ENCODE measurements around the gene NMT1. TPM values are rescaled to one million over a fixed set of nuclear protein-coding genes. Genes with fewer than 3 reads are reported as not detected.
A peak's percentile ranks its signal among the peaks of the same experiment; 100 is the strongest.

NMT1 gene
- total RNA-seq, 1 donor from 2014 or later: 118 TPM

DNA sequence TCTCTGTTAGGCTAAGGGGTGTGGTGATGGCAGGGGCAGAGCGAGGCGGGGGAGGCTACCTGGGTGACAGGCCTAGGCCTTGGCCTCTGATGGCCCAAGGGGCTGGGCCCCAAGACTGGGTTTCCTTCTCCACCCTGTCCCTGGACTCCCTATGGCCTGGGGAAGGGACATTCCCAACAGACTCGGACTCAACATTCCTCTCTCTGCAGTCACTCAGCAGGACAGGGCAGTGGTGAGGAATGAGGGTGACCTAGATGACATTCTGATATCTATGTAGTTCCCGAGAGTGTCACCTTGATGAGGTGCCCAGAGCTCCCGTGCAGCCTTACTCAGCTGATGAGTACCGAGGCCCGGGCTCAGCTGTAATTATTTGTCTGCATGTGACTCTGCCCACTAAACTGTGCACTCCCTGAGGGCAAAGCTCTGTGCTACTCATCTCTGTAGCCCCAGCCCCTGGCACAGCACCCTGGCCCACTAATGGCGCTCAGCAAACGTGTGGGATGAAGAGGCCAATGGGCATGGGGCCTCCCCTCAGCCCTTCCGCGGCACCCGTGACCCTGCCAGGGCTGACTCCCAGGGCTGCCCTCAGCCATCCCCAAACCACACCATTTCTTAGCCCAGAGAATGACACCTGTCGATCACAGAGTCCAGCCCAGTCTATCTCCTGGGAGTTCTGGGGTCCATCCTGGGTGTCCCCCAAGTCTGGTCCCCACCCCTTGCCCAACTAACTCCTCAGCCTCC lies 69.0 kb downstream of the NMT1 start:
- TF ChIP-seq, protein P1, sequence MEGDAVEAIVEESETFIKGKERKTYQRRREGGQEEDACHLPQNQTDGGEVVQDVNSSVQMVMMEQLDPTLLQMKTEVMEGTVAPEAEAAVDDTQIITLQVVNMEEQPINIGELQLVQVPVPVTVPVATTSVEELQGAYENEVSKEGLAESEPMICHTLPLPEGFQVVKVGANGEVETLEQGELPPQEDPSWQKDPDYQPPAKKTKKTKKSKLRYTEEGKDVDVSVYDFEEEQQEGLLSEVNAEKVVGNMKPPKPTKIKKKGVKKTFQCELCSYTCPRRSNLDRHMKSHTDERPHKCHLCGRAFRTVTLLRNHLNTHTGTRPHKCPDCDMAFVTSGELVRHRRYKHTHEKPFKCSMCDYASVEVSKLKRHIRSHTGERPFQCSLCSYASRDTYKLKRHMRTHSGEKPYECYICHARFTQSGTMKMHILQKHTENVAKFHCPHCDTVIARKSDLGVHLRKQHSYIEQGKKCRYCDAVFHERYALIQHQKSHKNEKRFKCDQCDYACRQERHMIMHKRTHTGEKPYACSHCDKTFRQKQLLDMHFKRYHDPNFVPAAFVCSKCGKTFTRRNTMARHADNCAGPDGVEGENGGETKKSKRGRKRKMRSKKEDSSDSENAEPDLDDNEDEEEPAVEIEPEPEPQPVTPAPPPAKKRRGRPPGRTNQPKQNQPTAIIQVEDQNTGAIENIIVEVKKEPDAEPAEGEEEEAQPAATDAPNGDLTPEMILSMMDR (conservative IDR thresholded peaks at IDR 0.05): no peak
- Mint-ChIP-seq H3K4me1 (peaks cover 8% of the 10 kb centered on the region), H3K27ac (ENCODE audit: unreplicated experiment) (no peak overlapping the region), H3K4me3 (peak overlapping the region; percentile 84), H3K36me3 (ENCODE audit: low read depth) (no peaks in the 10 kb centered on the region), H3K9me3 (no peaks in the 10 kb centered on the region), H3K27me3 (ENCODE audit: low read depth) (peaks cover under 1% of the 10 kb centered on the region)
- no peak for DNase-seq (ENCODE audit: low read depth, low spot score)

DNA sequence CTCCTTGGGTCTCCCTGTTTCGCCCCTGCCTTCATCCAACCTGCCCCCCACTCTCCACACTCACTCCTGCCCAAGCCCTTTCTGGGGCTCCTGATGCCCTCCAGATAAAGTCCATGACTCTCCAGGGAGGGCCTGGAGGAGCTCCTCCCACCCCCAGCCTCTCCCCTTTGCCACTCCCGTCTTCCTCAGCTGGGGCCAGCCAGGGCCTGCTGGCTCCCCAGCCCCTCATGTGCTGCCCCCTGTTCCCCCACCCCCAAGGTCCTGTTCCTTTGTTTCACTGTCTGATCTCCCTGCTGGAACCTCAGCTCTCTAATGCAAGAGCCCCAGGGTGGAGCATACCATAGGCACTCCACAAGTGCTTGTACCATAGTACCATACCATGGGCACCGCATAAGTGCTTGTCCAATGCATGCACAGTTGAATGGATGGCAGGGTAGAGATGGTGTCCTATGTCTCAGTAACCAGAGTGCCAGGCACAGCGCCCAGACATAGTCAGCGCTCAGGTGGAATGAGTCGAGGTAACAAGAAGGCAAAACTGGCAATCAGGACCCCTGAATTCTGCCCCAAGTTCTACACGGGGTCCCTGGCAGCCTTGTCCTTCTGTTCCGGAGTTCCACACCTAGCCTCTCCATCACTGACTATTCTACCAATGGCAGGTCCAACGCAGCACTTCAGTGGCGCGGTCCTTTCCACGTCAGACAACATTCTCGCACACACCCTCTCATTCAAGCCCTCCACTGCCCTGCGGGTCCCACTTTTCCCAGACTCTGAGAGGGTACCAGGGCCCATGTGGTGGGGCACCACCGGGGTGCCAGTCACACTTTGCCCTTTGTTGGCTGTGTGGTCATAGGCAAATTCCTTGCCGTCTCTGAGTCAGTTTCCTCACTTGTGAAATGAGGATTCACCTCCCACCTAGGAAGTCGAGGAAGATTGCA lies 69.8 kb downstream of the NMT1 start:
- Mint-ChIP-seq H3K27me3 (ENCODE audit: low read depth) (peaks cover 4% of the 10 kb centered on the region), H3K27ac (ENCODE audit: unreplicated experiment) (peak overlapping the region; percentile 35), H3K4me3 (peak overlapping the region; percentile 84), H3K9me3 (no peaks in the 10 kb centered on the region), H3K36me3 (ENCODE audit: low read depth) (no peaks in the 10 kb centered on the region), H3K4me1 (peaks cover 16% of the 10 kb centered on the region)
- TF ChIP-seq, protein P1 (conservative IDR thresholded peaks at IDR 0.05): no peak
- no peak for DNase-seq (ENCODE audit: low read depth, low spot score)

DNA sequence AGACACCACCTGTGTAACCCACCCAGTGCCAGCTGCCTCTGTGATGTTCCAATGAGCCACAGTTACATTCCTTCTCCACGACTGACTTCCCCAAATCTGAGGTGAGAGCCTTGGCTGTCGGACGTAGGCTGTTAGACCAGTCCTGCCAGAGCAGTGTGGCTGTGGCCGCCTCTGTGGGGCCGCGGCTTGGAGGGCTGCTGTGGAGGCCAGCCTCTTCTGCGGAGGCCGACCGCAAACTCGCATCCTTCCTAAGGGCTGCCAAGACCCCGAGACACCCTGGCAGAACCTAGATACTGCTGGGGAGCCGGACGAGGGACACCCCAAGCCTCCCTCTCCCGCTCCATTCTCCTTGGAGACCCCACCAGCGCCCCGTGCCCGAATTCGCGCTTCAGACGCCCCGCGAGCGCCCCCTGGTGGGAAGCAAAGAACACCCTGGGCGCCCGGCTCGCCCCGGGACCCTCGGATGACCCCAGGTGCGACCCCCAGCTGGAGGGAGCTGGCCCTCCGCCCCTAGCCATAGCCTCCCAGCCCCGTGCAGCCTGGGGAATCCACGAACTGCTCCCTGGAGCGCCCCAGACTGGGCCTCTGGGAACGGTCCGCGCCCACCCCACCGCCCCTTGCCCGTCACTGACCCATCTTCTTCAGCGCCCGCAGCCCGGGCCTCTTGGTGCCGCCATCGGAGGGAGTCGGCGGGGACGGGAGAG lies 70.7 kb downstream of the NMT1 start:
- peaks cover 17% of the 10 kb centered on the region for H3K4me1 Mint-ChIP-seq
- H3K4me3 Mint-ChIP-seq: peak overlapping the region; percentile 84

DNA sequence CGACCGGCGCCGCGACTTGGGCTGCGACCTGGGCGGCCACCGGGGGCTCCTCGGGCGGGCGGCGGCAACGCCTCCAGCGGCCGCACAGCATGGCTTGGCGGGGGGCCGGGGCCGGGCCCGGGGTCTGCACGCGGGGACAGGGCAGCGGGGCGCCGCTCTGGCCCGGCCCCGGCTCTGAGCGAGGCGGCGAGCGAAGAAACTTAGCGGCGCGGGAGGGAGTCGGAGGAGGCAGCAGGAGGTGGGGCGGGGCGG lies 71.1 kb downstream of the NMT1 start, which contains the start of gene PLCD3:
PLCD3 (minus strand) TSS at position 196 of the 252 bp plus-strand sequence; CDS start at position 91, 105 bp downstream.
- H3K27ac Mint-ChIP-seq (ENCODE audit: unreplicated experiment): peak within 1 kb of the TSS; percentile 86
- DNase-seq (ENCODE audit: low read depth, low spot score): no peak
- H3K27me3 Mint-ChIP-seq (ENCODE audit: low read depth): peaks cover 4% of the 10 kb centered on the region
- H3K9me3 Mint-ChIP-seq: no peaks in the 10 kb centered on the region
- peaks cover 17% of the 10 kb centered on the region for H3K4me1 Mint-ChIP-seq
- H3K36me3 Mint-ChIP-seq (ENCODE audit: low read depth): no peaks in the 10 kb centered on the region
- H3K4me3 Mint-ChIP-seq: peak within 1 kb of the TSS; percentile 91
- TF ChIP-seq, protein P1 (conservative IDR thresholded peaks at IDR 0.05): no peak

More for the DNA sequence above, 70.7 kb downstream of the NMT1 start:
- TF ChIP-seq, protein P1 (conservative IDR thresholded peaks at IDR 0.05): peak; percentile 98
- peak; percentile 84 for DNase-seq (ENCODE audit: low read depth, low spot score)
- Mint-ChIP-seq H3K36me3 (ENCODE audit: low read depth) (no peaks in the 10 kb centered on the region), H3K27ac (ENCODE audit: unreplicated experiment) (no peak overlapping the region), H3K9me3 (no peaks in the 10 kb centered on the region), H3K27me3 (ENCODE audit: low read depth) (peaks cover 4% of the 10 kb centered on the region)

Measured in neural crest cell (in vitro differentiated cells).